HG03442 (cell line): ENCODE results near the gene BTBD10.
A peak's percentile ranks its signal among the peaks of the same experiment; 100 is the strongest.

Experiments
- ATAC-seq: cut with Tn5 transposase; IDR thresholded peaks from one replicate; pipeline ENCODE4 v1.9.1; 2021; ENCODE audit warnings: mild to moderate bottlenecking, moderate library complexity; ENCODE audit not compliant: unreplicated experiment

Gene BTBD10

GRCh38 chr11:13462901-13463778, at the start of gene BTBD10:
TSS of gene BTBD10 (minus strand) at chr11:13463222. CDS start at chr11:13445124, 18,098 bp downstream.
- peak; percentile 94 for ATAC-seq

DNA sequence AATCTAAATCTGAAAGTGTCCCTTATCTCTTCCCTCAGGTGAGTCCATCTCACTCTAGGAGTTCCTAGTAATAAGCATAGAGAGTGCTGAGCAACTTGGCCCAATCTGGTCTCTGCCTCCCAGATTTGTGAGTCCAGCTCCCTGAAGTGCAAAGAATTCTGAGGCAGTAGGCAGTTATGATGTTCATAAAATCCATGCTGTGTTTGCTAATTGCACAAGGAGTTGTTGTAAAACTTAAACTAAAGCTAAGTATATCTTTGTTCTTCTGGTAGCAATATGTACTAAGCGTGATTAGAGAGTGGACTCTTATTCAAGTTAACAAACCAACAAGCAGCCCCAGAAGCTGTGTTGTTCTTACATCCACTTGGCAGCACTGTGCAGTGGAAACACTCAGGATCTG, 40.4 kb upstream of the BTBD10 start:
- ATAC-seq = no peak

GRCh38 chr11:13502492-13502891, 39.5 kb upstream of the BTBD10 start:
- ATAC-seq = no peak

GRCh38 chr11:13495929-13496328, 32.9 kb upstream of the BTBD10 start, which contains the start of gene PTH:
TSS of gene PTH (minus strand) at chr11:13495997. CDS start at chr11:13492855, 3,142 bp downstream.
- no peak for ATAC-seq

GRCh38 chr11:13494051-13494450, 31.0 kb upstream of the BTBD10 start:
- no peak for ATAC-seq

- ATAC-seq = peak; percentile 63
Measured at GRCh38 chr11:13487661-13488030, 24.6 kb upstream of the BTBD10 start.

- peak; percentile 97 for ATAC-seq
Measured at GRCh38 chr11:13486926-13487660, 24.1 kb upstream of the BTBD10 start.

DNA sequence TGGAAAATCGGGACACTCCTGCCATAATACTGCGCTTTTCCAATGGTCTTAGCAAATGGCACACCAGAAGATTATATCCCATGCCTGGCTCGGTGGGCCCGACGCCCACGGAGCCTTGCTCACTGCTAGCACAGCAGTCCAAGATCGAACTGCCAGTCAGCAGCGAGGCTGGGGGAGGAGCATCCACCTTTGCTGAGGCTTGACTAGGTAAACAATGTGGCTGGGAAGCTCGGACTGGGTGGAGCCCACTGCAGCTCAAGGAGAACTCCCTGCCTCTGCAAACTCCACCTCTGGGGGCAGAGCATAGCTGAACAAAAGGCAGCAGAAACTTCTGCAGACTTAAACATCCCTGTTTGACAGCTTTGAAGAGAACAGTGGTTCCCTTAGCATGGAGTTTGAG, 17.2 kb upstream of the BTBD10 start:
- ATAC-seq = no peak

DNA sequence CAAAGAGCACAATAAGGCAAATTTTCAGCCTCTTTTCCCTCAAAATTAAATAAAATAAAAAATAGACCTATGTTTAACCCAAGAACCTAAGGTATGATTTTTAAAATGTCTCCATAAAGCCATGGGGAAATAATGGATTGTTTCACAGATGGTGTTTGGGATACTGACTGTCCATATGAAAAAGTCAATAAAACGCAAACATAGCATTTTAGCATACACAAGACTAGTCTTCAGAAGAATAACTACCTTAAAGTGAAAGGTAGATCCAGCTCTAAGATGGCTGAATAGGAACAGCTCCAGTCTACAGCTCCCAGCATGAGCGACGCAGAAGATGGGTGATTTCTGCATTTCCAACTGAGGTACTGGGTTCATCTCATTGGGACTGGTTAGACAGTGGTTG, 16.7 kb upstream of the BTBD10 start:
- ATAC-seq = no peak

- ATAC-seq = no peak
Measured at GRCh38 chr11:13475091-13475490, 12.1 kb upstream of the BTBD10 start.

GRCh38 chr11:13473013-13473722, 10.1 kb upstream of the BTBD10 start:
- ATAC-seq = no peak

GRCh38 chr11:13468750-13469149, 5.7 kb upstream of the BTBD10 start:
- no peak for ATAC-seq

GRCh38 chr11:13465909-13466371, 2.9 kb upstream of the BTBD10 start:
- ATAC-seq = no peak

DNA sequence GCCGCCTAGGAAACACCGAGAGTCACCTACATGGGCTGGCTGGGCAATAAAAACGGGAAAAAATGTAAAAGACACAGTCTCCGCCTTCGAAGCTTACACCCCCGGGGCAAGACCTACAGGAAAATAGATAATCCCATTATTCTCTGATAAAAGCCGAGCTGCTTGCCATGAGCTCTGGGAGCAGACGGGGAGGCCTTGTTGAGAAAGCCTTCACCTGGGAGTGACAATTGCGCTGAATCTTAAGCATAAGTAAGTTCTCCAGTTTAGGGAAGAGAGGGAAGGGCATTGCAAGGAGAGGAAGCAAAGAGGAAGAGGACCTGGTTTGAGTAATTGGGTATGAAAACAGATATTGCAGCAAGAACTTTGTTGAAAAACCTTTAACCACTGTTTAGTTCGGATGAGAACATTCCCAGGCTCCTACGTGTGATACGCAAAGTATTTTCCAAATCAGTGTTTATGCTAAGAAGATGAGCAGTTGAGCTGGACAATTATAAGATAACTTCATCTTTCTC, 813 bp upstream of the BTBD10 start:
- ATAC-seq = no peak

GRCh38 chr11:13462311-13462900, 616 bp downstream of the BTBD10 start:
- ATAC-seq = peak; percentile 32

DNA sequence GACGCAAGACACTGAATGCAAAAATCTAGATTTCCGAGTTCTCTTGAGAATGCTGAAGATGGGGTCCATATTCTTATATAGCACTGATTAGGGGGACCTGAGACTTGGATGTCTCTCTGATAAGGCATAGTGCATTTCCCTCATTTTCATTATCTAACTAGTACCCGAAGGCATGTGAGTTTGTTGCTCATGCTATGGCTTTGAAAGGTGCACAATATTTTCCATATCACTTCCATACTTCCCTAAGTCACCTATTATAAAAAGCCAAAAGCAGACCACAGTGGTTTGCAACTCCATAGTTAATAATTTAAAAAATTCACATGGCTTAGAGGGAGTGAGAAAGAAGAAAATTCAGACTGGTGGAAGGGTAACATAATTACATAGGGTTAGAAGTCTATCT, 1.7 kb downstream of the BTBD10 start:
- ATAC-seq = no peak

- ATAC-seq = no peak
Measured at GRCh38 chr11:13450832-13451397, 12.1 kb downstream of the BTBD10 start.

- ATAC-seq = no peak
Measured at GRCh38 chr11:13449522-13449921, 13.5 kb downstream of the BTBD10 start.

GRCh38 chr11:13448876-13449275, 14.1 kb downstream of the BTBD10 start:
- ATAC-seq = no peak

- no peak for ATAC-seq
Measured at GRCh38 chr11:13446444-13446843, 16.6 kb downstream of the BTBD10 start.
